BLaER1 treated with 17β-estradiol and CSF1 and Interleukin-3, amounts not matched to agents 10 nM and 100 nM (cell line): ENCODE data around the gene RASSF7.

Source experiments
- H3K27ac ChIP-seq, 11 experiments: shearing (Covaris generic); formaldehyde crosslinking; 2 replicates each; pipeline ENCODE4 v1.8.1; 2022
- H3K27me3 ChIP-seq, 11 experiments: shearing (Covaris generic); formaldehyde crosslinking; 2 replicates each; pipeline ENCODE4 v1.8.1; 2022
- H3K36me3 ChIP-seq, 11 experiments: shearing (Covaris generic); formaldehyde crosslinking; 2 replicates each; pipeline ENCODE4 v1.8.1; 2022
- H3K4me1 ChIP-seq, 10 experiments: shearing (Covaris generic); formaldehyde crosslinking; 2 replicates each; pipeline ENCODE4 v1.8.1; 2022
- H3K4me2 ChIP-seq, 11 experiments: shearing (Covaris generic); formaldehyde crosslinking; 2 replicates each; pipeline ENCODE4 v1.8.1; 2022
- H3K4me3 ChIP-seq, 10 experiments: shearing (Covaris generic); formaldehyde crosslinking; 2 replicates each; pipeline ENCODE4 v1.8.1; 2022
- H3K9ac ChIP-seq, 11 experiments: shearing (Covaris generic); formaldehyde crosslinking; 2 replicates each; pipeline ENCODE4 v1.8.1; 2022
- H3K9me3 ChIP-seq, 11 experiments: shearing (Covaris generic); formaldehyde crosslinking; replicated peaks in 1 of 11; 2 replicates each; pipeline ENCODE4 v1.8.1; 2022
- H4K20me1 ChIP-seq, 11 experiments: shearing (Covaris generic); formaldehyde crosslinking; 2 replicates each; pipeline ENCODE4 v1.8.1; 2022
- Cebpa-rat ChIP-seq, 11 experiments: shearing (Covaris generic); IDR thresholded peaks; 2 replicates each; pipeline ENCODE4 v1.8.1; 2022

Gene RASSF7

GRCh38 chr11:597166-597725 is 36.5 kb downstream of the RASSF7 start:
- Histone ChIP-seq H3K4me1 (no peaks in the 10 kb centered on the region), H3K36me3 (peaks cover 96 to 100% (median 98%) of the 10 kb centered on the region in 11 experiments), H4K20me1 (peaks cover 60 to 99% (median 93%) of the 10 kb centered on the region in 11 experiments; a peak in 21 of 22 replicates), H3K27me3 (no peaks in the 10 kb centered on the region), H3K9me3 (no peaks in the 10 kb centered on the region), H3K4me3 (no peak overlapping the region), H3K4me2 (no peak overlapping the region), H3K9ac (no peak overlapping the region), H3K27ac (no peak overlapping the region)
- TF ChIP-seq Cebpa-rat (IDR thresholded peaks at IDR 0.05), result no peak

GRCh38 chr11:598005-598680 is 37.4 kb downstream of the RASSF7 start:
- peaks cover 96 to 100% (median 98%) of the 10 kb centered on the region in 11 experiments for H3K36me3 ChIP-seq
- no peak overlapping the region for H3K4me3 ChIP-seq
- peaks cover 60 to 99% (median 93%) of the 10 kb centered on the region in 11 experiments; a peak in 21 of 22 replicates for H4K20me1 ChIP-seq
- H3K27me3 ChIP-seq, result no peaks in the 10 kb centered on the region
- H3K9me3 ChIP-seq, result no peaks in the 10 kb centered on the region
- no peak overlapping the region for H3K4me2 ChIP-seq
- no peak overlapping the region for H3K9ac ChIP-seq
- H3K27ac ChIP-seq, result no peak overlapping the region
- no peak for TF ChIP-seq Cebpa-rat (IDR thresholded peaks at IDR 0.05)
- H3K4me1 ChIP-seq, result no peaks in the 10 kb centered on the region

- no peak overlapping the region for H3K4me3 ChIP-seq
- H3K27ac ChIP-seq, result no peak overlapping the region
- H3K27me3 ChIP-seq, result no peaks in the 10 kb centered on the region
- no peaks in the 10 kb centered on the region for H3K4me1 ChIP-seq
- H3K9me3 ChIP-seq, result no peaks in the 10 kb centered on the region
- H3K9ac ChIP-seq, result 0 out of 22 replicates have a peak overlapping the region, but pooled peaks of 2 of the 11 experiments have one; percentile 7 to 13
- no peak overlapping the region for H3K4me2 ChIP-seq
- H4K20me1 ChIP-seq, result peaks cover 37 to 99% (median 89%) of the 10 kb centered on the region in 11 experiments; a peak in 21 of 22 replicates
- peaks cover 96 to 100% (median 98%) of the 10 kb centered on the region in 11 experiments for H3K36me3 ChIP-seq
- TF ChIP-seq Cebpa-rat (IDR thresholded peaks at IDR 0.05), result no peak
Observed at GRCh38 chr11:601573-602245, 40.9 kb downstream of the RASSF7 start.

- no peak for TF ChIP-seq Cebpa-rat (IDR thresholded peaks at IDR 0.05)
- no peak overlapping the region for H3K4me3 ChIP-seq
- H3K27me3 ChIP-seq, result no peaks in the 10 kb centered on the region
- H3K36me3 ChIP-seq, result peaks cover 98 to 100% (median 99%) of the 10 kb centered on the region in 11 experiments
- H3K4me2 ChIP-seq, result no peak overlapping the region
- no peak overlapping the region for H3K9ac ChIP-seq
- no peak overlapping the region for H3K27ac ChIP-seq
- no peaks in the 10 kb centered on the region for H3K9me3 ChIP-seq
- peaks cover 1 to 7% (median 3%) of the 10 kb centered on the region in 10 experiments; a peak in 14 of 20 replicates for H3K4me1 ChIP-seq
- H4K20me1 ChIP-seq, result peaks cover 31 to 100% (median 91%) of the 10 kb centered on the region in 11 experiments; a peak in 21 of 22 replicates
Observed at GRCh38 chr11:603154-603553, 42.4 kb downstream of the RASSF7 start.

GRCh38 chr11:605286-606129 is 44.7 kb downstream of the RASSF7 start:
- TF ChIP-seq Cebpa-rat (IDR thresholded peaks at IDR 0.05), result no peak
- Histone ChIP-seq H4K20me1 (peaks cover 31 to 100% (median 93%) of the 10 kb centered on the region in 11 experiments; a peak in 21 of 22 replicates), H3K9me3 (no peaks in the 10 kb centered on the region), H3K36me3 (peaks cover 98 to 100% (median 99%) of the 10 kb centered on the region in 11 experiments), H3K4me3 (no peak overlapping the region), H3K9ac (no peak overlapping the region), H3K27ac (no peak overlapping the region), H3K27me3 (no peaks in the 10 kb centered on the region), H3K4me1 (peaks cover 7 to 15% (median 11%) of the 10 kb centered on the region in 10 experiments; a peak in 15 of 20 replicates), H3K4me2 (no peak overlapping the region)

GRCh38 chr11:606245-606644 is 45.5 kb downstream of the RASSF7 start:
- no peaks in the 10 kb centered on the region for H3K27me3 ChIP-seq
- peaks cover 38 to 100% (median 96%) of the 10 kb centered on the region in 11 experiments; a peak in 21 of 22 replicates for H4K20me1 ChIP-seq
- TF ChIP-seq Cebpa-rat (IDR thresholded peaks at IDR 0.05), result no peak
- H3K9me3 ChIP-seq, result no peaks in the 10 kb centered on the region
- H3K4me2 ChIP-seq, result no peak overlapping the region
- peaks cover 7 to 15% (median 11%) of the 10 kb centered on the region in 10 experiments; a peak in 15 of 20 replicates for H3K4me1 ChIP-seq
- no peak overlapping the region for H3K27ac ChIP-seq
- peak overlapping the region in 3 of 11 experiments; percentile 16 to 29 (median 26); a peak in 1 of 22 replicates for H3K9ac ChIP-seq
- no peak overlapping the region for H3K4me3 ChIP-seq
- H3K36me3 ChIP-seq, result peaks cover 99 to 100% (median 100%) of the 10 kb centered on the region in 11 experiments

- H3K27ac ChIP-seq, result no peak overlapping the region
- peaks cover 99 to 100% (median 100%) of the 10 kb centered on the region in 11 experiments for H3K36me3 ChIP-seq
- peak overlapping the region in 4 of 11 experiments; percentile 11 to 29 (median 22); a peak in 4 of 22 replicates for H3K9ac ChIP-seq
- no peaks in the 10 kb centered on the region for H3K27me3 ChIP-seq
- no peaks in the 10 kb centered on the region for H3K9me3 ChIP-seq
- peaks cover 9 to 16% (median 11%) of the 10 kb centered on the region in 10 experiments; a peak in 18 of 20 replicates for H3K4me1 ChIP-seq
- H3K4me2 ChIP-seq, result no peak overlapping the region
- no peak overlapping the region for H3K4me3 ChIP-seq
- H4K20me1 ChIP-seq, result peaks cover 43 to 100% (median 96%) of the 10 kb centered on the region in 11 experiments
- no peak for TF ChIP-seq Cebpa-rat (IDR thresholded peaks at IDR 0.05)
Observed at GRCh38 chr11:607020-607780, 46.4 kb downstream of the RASSF7 start.
